BJ (cell line): Measurements from ENCODE around the gene CCNL2. TPM values are rescaled to one million over a fixed set of nuclear protein-coding genes. Genes with fewer than 3 reads are reported as not detected.

Experiments used
- CTCF ChIA-PET: fragments of 350-600 bp; formaldehyde crosslinking; extraction: SDS; loops from one replicate; lab custom pipeline; 2021; ENCODE audit warnings: antibody characterized with exemption, inconsistent platforms; lab: Yijun Ruan, JAX
- POLR2A ChIA-PET: fragments of 300-600 bp; sonication (Branson Sonifier 250); formaldehyde crosslinking; extraction: SDS; loops from one replicate; lab custom pipeline; 2021; ENCODE audit warnings: antibody characterized with exemption; lab: Charles Lee
- DNase-seq: peaks from one replicate; pipeline ENCODE4 v3.0.0-alpha.2; 2011; ENCODE audit warnings: low read depth
- H3K27me3 ChIP-seq: 2 replicates; pipeline ENCODE4 v1.6.0; 2011; ENCODE audit warnings: low read length; ENCODE audit not compliant: control insufficient read depth, insufficient read depth
- H3K36me3 ChIP-seq: 2 replicates; pipeline ENCODE4 v1.5.1; 2011; ENCODE audit warnings: low read length; ENCODE audit not compliant: control insufficient read depth, insufficient read depth
- H3K4me3 ChIP-seq: 2 replicates; pipeline ENCODE4 v1.5.1; 2011; ENCODE audit warnings: low read depth, mild to moderate bottlenecking, control low read depth, low read length
- CTCF ChIP-seq: IDR thresholded peaks from 2 replicates; pipeline ENCODE4 v1.5.1; 2011; ENCODE audit warnings: low read depth, mild to moderate bottlenecking, control low read depth, inconsistent platforms, low read length, moderate library complexity; ENCODE audit not compliant: insufficient read depth
- polyA plus RNA-seq: library from polyadenylated mRNA; depleted of rRNA; stranded (reverse); fragments of >200 nt; gene quantifications from 2 replicates; pipeline ENCODE4 v1.2.3, GENCODE V29; 2011

The CCNL2 gene
- polyA plus RNA-seq, 1 experiment = 175 TPM

- no peaks in the 10 kb centered on the region for H3K27me3 ChIP-seq
- no peak for TF ChIP-seq CTCF
- peaks cover 8% of the 10 kb centered on the region for H3K36me3 ChIP-seq
- H3K4me3 ChIP-seq = no peak overlapping the region
- ChIA-PET CTCF (interaction anchor here (1.3 to 3.6 kb wide), 4 partner anchors 11 to 41 kb away, joined by 4 to 13 read pairs (median 9); no protein-coding TSS in a partner anchor), POLR2A (no interaction called here)
- DNase-seq = no peak
These were observed 52.6 kb downstream of the CCNL2 start for GRCh38 chr1:1346501-1346890.

- H3K36me3 ChIP-seq = peaks cover 14% of the 10 kb centered on the region
- POLR2A ChIA-PET = no interaction called here
- DNase-seq = no peak
- TF ChIP-seq CTCF = no peak
- CTCF ChIA-PET = interaction anchor here (1.3 to 3.6 kb wide), 4 partner anchors 10 to 26 kb away, joined by 4 to 21 read pairs (median 12); no protein-coding TSS in a partner anchor
- H3K4me3 ChIP-seq = no peak overlapping the region
- H3K27me3 ChIP-seq = no peaks in the 10 kb centered on the region
These were observed 53.2 kb downstream of the CCNL2 start for GRCh38 chr1:1345860-1346500.

- POLR2A ChIA-PET = no interaction called here
- Histone ChIP-seq H3K4me3 (no peak overlapping the region), H3K36me3 (peaks cover 19% of the 10 kb centered on the region), H3K27me3 (no peaks in the 10 kb centered on the region)
- TF ChIP-seq CTCF = no peak
- DNase-seq = no peak
- CTCF ChIA-PET = interaction anchor here (0.6 to 3.6 kb wide), 4 partner anchors 9 to 27 kb away, joined by 3 to 21 read pairs (median 8); no protein-coding TSS in a partner anchor
These were observed 53.8 kb downstream of the CCNL2 start for GRCh38 chr1:1345384-1345783.

- no peak for DNase-seq
- TF ChIP-seq CTCF = peak; percentile 55
- CTCF ChIA-PET = interaction anchor here (0.6 to 3.6 kb wide), 5 partner anchors 9 to 29 kb away, joined by 3 to 21 read pairs (median 4); partner anchors contain the start of gene MXRA8
- Histone ChIP-seq H3K36me3 (peaks cover 21% of the 10 kb centered on the region), H3K27me3 (no peaks in the 10 kb centered on the region), H3K4me3 (no peak overlapping the region)
- POLR2A ChIA-PET = no interaction called here
These were observed 54.3 kb downstream of the CCNL2 start for GRCh38 chr1:1344655-1345361.

GRCh38 chr1:1343811-1344421 is 55.2 kb downstream of the CCNL2 start:
- Histone ChIP-seq H3K4me3 (no peak overlapping the region), H3K36me3 (peaks cover 24% of the 10 kb centered on the region), H3K27me3 (no peaks in the 10 kb centered on the region)
- ChIA-PET POLR2A (no interaction called here), CTCF (interaction anchor here (0.6 to 3.3 kb wide), 3 partner anchors 15 to 30 kb away, joined by 3 to 21 read pairs (median 4); partner anchors contain the start of gene MXRA8)
- DNase-seq = no peak
- no peak for TF ChIP-seq CTCF
